Vein endothelial cell (primary cell): Measurements from ENCODE around the gene SIGLEC12. TPM values are rescaled to one million over a fixed set of nuclear protein-coding genes. Genes with fewer than 3 reads are reported as not detected.

ENCODE experiments used
- small RNA-seq: library from RNA; depleted of rRNA; stranded (forward); fragments of <200 nt; gene quantifications from one replicate; pipeline ENCODE3, GENCODE V24; 2012
- total RNA-seq: library from RNA; depleted of rRNA; stranded (reverse); fragments of >200 nt; gene quantifications from 2 replicates; pipeline ENCODE4 v1.2.3, GENCODE V29; 2012

The SIGLEC12 gene
- not detected in 2 replicates for total RNA-seq

DNA sequence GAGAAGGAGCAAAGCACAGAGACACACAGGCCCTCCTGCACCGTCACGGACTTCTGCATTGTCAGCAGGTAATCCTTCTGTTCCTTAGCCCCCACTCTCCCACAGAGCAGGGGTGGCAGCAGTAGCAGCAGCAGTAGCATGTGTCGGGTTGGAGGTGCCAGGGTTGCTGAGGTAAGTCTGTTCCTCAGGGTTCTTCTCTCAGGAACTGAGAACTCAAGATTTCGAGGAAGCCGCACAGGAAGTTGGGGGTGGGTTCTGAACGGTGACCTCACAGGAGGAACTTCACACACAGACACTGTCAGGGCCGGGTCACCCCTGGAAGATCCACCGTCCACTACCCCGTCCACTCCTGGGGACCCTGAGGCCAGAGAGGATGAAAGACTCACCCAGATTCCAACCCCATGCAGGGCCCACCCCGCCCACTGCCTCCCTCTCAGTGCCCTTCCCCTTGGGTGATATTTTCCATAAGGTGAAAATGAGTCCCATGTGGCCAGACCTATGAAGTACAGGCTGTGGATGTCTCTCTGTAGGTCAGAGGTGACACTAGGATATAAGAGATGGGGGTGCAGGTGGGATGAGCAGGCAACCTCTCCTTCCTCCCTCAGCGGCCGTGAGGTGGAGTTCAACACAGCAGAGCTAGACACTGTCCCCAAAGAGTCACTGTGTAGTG is at the start of gene SIGLEC12:
Gene SIGLEC12 (minus strand): TSS at position 207 of the 670 bp plus-strand sequence. CDS start 67 bp downstream, at position 140.

DNA sequence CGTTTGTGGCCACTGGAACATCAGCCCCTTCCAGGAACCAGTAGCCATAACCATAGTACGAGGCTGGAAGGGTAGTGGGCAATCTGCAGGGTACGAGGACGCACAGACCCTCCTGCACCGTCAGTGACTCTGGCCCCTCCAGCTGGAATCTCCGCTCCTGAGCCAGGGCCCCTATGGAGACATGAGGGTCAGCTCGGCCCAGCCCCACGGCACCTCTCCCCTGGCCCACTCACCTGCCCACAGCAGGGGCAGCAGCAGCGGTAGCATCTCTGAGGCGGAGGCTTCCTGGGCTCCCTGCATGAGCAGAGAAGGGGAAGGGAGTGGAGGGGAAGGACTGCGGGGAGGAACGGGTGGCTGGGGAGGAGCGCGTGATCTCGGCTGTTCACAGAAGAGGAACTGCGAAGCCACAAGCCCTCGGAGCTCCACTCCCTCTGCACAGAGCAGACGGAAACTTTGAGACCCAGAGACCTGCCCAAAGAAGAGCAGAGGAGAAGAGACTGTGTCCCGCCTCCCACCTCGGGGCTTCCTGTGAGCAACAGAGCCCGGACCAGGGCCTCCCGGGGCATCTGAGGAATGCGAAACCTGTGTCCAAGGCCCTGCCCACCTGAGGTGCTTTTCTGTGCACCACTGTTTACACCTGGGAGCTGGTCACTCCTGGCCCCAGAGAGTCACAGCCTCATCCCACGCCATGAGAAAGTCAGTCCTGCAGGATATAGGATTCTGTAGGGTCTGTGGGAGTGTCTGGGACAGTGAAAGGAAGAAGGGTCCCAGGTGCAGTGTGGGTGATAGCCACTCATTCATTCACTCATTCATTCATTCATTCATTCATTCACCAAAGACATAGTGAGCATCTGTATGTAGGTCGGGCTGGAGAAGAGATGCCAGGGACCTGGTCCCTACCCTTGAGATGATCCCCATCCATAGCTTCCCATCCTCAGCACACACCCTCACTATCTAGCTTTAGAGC is 30.0 kb upstream of the SIGLEC12 start, which contains the start of gene SIGLEC6:
Gene SIGLEC6 (minus strand): TSS at position 322 of the 967 bp plus-strand sequence. CDS start 22 bp downstream, at position 300.

DNA sequence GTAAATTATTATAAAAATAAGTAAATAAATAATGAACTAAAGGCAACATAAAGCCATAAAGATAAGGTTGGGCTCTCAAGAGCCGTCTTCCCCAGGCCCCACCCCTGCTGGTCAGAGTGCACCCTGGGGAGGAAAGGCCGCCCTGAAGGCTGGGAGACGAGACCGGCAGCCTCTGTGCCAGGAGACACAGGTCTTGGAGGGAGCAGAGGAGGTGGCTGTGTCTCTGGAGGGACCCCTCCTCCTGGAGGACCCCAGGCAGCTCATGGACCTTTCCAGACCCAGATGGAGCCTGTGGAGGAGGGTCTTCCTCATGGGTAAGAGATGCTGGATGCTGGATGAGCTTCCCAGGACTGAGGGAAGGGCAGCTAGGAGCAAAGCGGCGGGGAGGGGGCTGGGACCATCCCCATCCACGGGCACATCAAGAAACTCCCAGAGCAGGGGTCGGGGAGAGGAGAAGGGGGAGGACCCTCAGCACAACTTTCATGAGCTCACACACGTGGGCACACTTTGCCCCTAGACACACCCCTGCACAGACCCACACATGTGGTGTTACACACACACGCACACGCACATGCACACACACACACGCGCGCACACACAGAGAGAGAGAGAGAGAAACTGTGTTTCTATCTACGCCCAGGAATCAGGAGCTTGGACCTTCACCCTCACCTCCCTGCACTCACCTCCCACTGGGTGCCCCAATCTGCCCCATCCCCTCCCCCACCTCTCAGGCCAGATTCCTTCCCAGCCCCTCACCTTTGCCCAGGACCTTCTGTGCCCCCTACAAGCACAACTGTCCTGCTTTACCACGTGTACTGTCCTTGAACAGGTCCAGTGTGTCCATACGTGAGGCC is 23.0 kb downstream of the SIGLEC12 start, which contains the start of gene CEACAM18:
Gene CEACAM18 (plus strand): TSS at position 159 of the 854 bp plus-strand sequence.

DNA sequence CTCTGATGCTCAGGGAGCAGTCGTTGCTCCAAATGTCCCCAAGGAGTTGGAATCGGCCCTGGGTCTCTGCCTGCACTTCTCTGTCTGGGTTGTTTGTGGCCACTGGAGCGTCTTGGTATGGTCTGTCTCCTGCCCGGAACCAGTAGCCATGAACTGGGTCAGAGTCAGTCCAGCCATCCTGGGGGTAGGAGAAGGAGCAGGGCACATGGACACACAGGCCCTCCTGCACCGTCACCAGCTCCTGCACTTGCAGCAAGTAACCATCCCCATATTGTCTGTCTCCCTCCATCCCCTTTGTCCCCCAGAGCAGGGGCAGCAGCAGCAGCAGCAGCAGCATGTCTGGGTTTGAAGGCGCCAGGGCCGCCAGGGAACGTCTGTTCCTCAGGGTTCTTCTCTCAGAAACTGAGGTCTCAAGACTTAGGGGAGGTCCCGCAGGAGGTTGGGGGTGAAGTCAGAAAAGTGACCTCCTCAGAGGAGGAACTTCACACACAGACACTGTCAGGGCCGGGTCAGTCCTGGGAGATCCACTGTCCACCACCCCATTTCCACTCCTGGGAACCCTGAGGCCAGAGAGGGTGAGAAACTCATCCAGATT is 43.5 kb downstream of the SIGLEC12 start, which contains the start of gene SIGLEC8:
Gene SIGLEC8 (minus strand): TSS at position 404 of the 595 bp plus-strand sequence. CDS start 67 bp downstream, at position 337.

Small RNAs within 50 kb of the gene (small RNA-seq; reads per million reads assigned to genes)
- not detected for gene AC020914.3
- not detected for gene AC020914.5

Other genes with a start within 250 kb of the SIGLEC12 start
- not detected in 2 replicates for gene IGLON5, start 190.2 kb downstream of the SIGLEC12 start, total RNA-seq
- 0.19 and 0.33 TPM in 2 replicates for gene VSIG10L, start 159.7 kb downstream of the SIGLEC12 start, total RNA-seq
- 58.4 and 87.9 TPM in 2 replicates for gene ETFB, start 135.4 kb downstream of the SIGLEC12 start, total RNA-seq
- not detected in 2 replicates for gene CLDND2, start 132.8 kb downstream of the SIGLEC12 start, total RNA-seq
- gene NKG7, start 129.1 kb downstream of the SIGLEC12 start, total RNA-seq = not detected in 2 replicates
- not detected in 2 replicates for gene LIM2, start 113.8 kb downstream of the SIGLEC12 start, total RNA-seq
- gene C19orf84, start 111.2 kb downstream of the SIGLEC12 start, total RNA-seq = not detected in 2 replicates
- gene SIGLEC10, start 84.2 kb downstream of the SIGLEC12 start, total RNA-seq = not detected in 2 replicates
- not detected in 2 replicates for gene SIGLEC8, start 43.3 kb downstream of the SIGLEC12 start, total RNA-seq
- gene CEACAM18, start 23.3 kb downstream of the SIGLEC12 start, total RNA-seq = not detected in 2 replicates
- not detected in 2 replicates for gene SIGLEC6, start 29.9 kb upstream of the SIGLEC12 start, total RNA-seq
- 11.0 and 17.0 TPM in 2 replicates for gene ZNF175, start 69.5 kb upstream of the SIGLEC12 start, total RNA-seq
- gene SIGLEC5, start 128.6 kb upstream of the SIGLEC12 start, total RNA-seq = under 0.01 TPM in 1 of 2 replicates, not detected in the other
- 0.29 and 0.33 TPM in 2 replicates for gene SIGLEC14, start 145.0 kb upstream of the SIGLEC12 start, total RNA-seq
- gene SPACA6, start 191.5 kb upstream of the SIGLEC12 start, total RNA-seq = 5.6 and 7.8 TPM in 2 replicates
- not detected in 2 replicates for gene HAS1, start 222.2 kb upstream of the SIGLEC12 start, total RNA-seq